Measurements from ENCODE around the gene ADAMTS12.

Gene ADAMTS12

DNA sequence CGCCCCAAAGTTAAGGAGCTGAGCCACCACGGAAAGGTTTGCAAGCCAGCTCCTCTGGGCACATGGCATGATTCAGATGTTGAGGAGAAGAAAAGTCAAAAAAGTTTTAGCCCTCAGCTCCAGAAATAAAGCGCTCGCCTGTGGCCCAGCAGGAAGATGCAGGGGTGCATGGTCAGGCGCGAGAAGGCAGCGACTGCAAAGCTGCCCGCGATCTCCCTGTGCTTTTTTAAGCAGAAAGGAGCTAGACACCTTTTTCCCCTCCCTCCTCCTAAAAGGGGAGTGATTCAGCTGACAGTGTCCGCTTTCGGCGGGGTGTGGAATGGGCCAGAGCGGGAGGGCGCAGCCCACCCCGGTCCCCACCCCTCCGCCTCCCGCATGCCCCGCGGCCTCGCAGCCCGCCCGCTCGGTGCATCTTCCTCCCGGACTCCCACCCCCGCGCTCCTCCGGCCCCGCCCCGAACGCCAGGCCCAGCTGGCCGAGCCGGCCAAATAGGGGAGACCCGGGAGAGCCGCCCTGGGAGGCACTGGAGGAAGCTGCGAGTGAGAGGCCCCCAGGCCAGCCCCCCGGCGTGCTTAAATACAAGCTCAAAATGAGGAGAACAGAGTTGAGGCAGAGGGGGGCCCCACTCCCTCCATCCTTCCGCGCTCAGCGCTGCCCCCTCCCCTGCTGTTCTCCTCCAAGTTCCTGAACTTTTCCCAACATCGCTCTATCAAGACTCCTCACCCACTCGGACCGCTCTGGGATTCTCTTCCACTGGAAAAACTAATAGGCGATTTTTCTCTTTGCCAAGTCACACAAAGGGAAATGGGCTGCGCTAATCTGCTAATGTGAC, at the start of gene ADAMTS12:
Gene ADAMTS12, minus strand, starts transcription at position 203 of the 832 bp plus-strand sequence. Its CDS starts 134 bp downstream, at position 69.
- H3K27ac ChIP-seq = no peak within 1 kb of the TSS
- H2AFZ ChIP-seq = peak within 1 kb of the TSS; percentile 51
- H3K9ac ChIP-seq = no peak within 1 kb of the TSS
- TF ChIP-seq, protein P1, sequence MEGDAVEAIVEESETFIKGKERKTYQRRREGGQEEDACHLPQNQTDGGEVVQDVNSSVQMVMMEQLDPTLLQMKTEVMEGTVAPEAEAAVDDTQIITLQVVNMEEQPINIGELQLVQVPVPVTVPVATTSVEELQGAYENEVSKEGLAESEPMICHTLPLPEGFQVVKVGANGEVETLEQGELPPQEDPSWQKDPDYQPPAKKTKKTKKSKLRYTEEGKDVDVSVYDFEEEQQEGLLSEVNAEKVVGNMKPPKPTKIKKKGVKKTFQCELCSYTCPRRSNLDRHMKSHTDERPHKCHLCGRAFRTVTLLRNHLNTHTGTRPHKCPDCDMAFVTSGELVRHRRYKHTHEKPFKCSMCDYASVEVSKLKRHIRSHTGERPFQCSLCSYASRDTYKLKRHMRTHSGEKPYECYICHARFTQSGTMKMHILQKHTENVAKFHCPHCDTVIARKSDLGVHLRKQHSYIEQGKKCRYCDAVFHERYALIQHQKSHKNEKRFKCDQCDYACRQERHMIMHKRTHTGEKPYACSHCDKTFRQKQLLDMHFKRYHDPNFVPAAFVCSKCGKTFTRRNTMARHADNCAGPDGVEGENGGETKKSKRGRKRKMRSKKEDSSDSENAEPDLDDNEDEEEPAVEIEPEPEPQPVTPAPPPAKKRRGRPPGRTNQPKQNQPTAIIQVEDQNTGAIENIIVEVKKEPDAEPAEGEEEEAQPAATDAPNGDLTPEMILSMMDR (IDR thresholded peaks at IDR 0.05) = no peak
- peak within 1 kb of the TSS; percentile 22 for H3K4me2 ChIP-seq (ENCODE audit: low read length)
- no peaks in the 10 kb centered on the region for H3K4me1 ChIP-seq
- H3K9me3 ChIP-seq (ENCODE audit: control insufficient read depth, low read length) = no peaks in the 10 kb centered on the region
- H3K36me3 ChIP-seq (ENCODE audit: control insufficient read depth, insufficient read depth, low read length) = no peaks in the 10 kb centered on the region
- H3K27me3 ChIP-seq (ENCODE audit: control insufficient read depth, insufficient read depth, low read length) = no peaks in the 10 kb centered on the region
- H3K79me2 ChIP-seq = no peaks in the 10 kb centered on the region
- H3K4me3 ChIP-seq (ENCODE audit: low read depth, low read length) = peak within 1 kb of the TSS; percentile 27

GRCh38 chr5:33941090-33941489, 49.3 kb upstream of the ADAMTS12 start:
- Histone ChIP-seq H3K4me3 (ENCODE audit: low read depth, low read length) (no peak overlapping the region), H3K36me3 (ENCODE audit: control insufficient read depth, insufficient read depth, low read length) (no peaks in the 10 kb centered on the region), H3K4me2 (ENCODE audit: low read length) (no peak overlapping the region), H3K27ac (no peak overlapping the region), H3K4me1 (no peaks in the 10 kb centered on the region), H3K9me3 (ENCODE audit: control insufficient read depth, low read length) (no peaks in the 10 kb centered on the region), H3K79me2 (no peaks in the 10 kb centered on the region), H2AFZ (no peak overlapping the region), H3K9ac (no peak overlapping the region), H3K27me3 (ENCODE audit: control insufficient read depth, insufficient read depth, low read length) (peaks cover 3% of the 10 kb centered on the region)
- TF ChIP-seq, protein P1 (IDR thresholded peaks at IDR 0.05) = no peak

- Histone ChIP-seq H2AFZ (no peak overlapping the region), H3K79me2 (no peaks in the 10 kb centered on the region), H3K4me1 (no peaks in the 10 kb centered on the region), H3K27me3 (ENCODE audit: control insufficient read depth, insufficient read depth, low read length) (peaks cover 3% of the 10 kb centered on the region), H3K9ac (no peak overlapping the region), H3K27ac (no peak overlapping the region), H3K4me2 (ENCODE audit: low read length) (no peak overlapping the region), H3K9me3 (ENCODE audit: control insufficient read depth, low read length) (no peaks in the 10 kb centered on the region), H3K4me3 (ENCODE audit: low read depth, low read length) (no peak overlapping the region), H3K36me3 (ENCODE audit: control insufficient read depth, insufficient read depth, low read length) (no peaks in the 10 kb centered on the region)
- TF ChIP-seq, protein P1 (IDR thresholded peaks at IDR 0.05) = no peak
Measured at GRCh38 chr5:33939556-33940262, 47.9 kb upstream of the ADAMTS12 start.

DNA sequence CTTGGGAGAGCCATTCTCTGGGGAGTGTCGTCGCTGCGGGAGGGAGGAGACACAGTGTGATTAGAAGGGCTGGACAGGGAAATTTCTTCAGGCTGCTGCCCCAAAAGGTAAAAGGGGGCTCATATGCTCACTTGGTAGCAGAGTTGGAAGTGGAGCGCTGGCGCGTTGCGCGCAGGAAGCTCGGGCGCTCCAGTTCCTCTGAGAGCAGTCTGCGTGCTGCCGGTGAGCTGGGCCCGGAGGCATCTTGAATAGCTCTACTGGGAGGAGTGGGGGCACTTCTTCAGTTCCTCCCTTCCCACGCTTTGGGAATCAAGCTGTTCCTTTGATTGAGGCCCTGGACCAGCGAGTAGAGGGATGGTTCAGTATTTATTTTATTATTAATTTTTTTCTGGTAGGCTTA, 47.1 kb upstream of the ADAMTS12 start:
- peaks cover 3% of the 10 kb centered on the region for H3K27me3 ChIP-seq (ENCODE audit: control insufficient read depth, insufficient read depth, low read length)
- no peak overlapping the region for H3K27ac ChIP-seq
- no peaks in the 10 kb centered on the region for H3K9me3 ChIP-seq (ENCODE audit: control insufficient read depth, low read length)
- no peaks in the 10 kb centered on the region for H3K36me3 ChIP-seq (ENCODE audit: control insufficient read depth, insufficient read depth, low read length)
- H3K4me3 ChIP-seq (ENCODE audit: low read depth, low read length) = no peak overlapping the region
- H2AFZ ChIP-seq = no peak overlapping the region
- no peak overlapping the region for H3K9ac ChIP-seq
- no peak overlapping the region for H3K4me2 ChIP-seq (ENCODE audit: low read length)
- TF ChIP-seq, protein P1 (IDR thresholded peaks at IDR 0.05) = no peak
- no peaks in the 10 kb centered on the region for H3K79me2 ChIP-seq
- no peaks in the 10 kb centered on the region for H3K4me1 ChIP-seq
